Measurements from ENCODE around the gene SIRPB2.

The SIRPB2 gene

GRCh38 chr20:1437235-1437904 is 53.9 kb downstream of the SIRPB2 start:
- peak; percentile 82 to 85 for DNase-seq

GRCh38 chr20:1436263-1436662 is 55.0 kb downstream of the SIRPB2 start:
- DNase-seq: no peak

GRCh38 chr20:1435337-1435699 is 55.9 kb downstream of the SIRPB2 start:
- DNase-seq: no peak

- peak; percentile 86 for DNase-seq
Observed at GRCh38 chr20:1434571-1435336, 56.5 kb downstream of the SIRPB2 start.

- DNase-seq: no peak
Observed at GRCh38 chr20:1431158-1431557, 60.1 kb downstream of the SIRPB2 start.

- no peak for DNase-seq
Observed at GRCh38 chr20:1430004-1430451, 61.2 kb downstream of the SIRPB2 start.

- no peak for DNase-seq
Observed at GRCh38 chr20:1429143-1429728, 62.0 kb downstream of the SIRPB2 start.

GRCh38 chr20:1427457-1428054 is 63.7 kb downstream of the SIRPB2 start:
- no peak for DNase-seq

GRCh38 chr20:1426231-1426849 is 64.9 kb downstream of the SIRPB2 start:
- no peak for DNase-seq

All from CD4-positive, alpha-beta T cell treated with Interleukin-4 for 1 hour (primary cell).